ENCODE data around the gene GPR25. TPM values are rescaled to one million over a fixed set of nuclear protein-coding genes. Genes with fewer than 3 reads are reported as not detected.

GPR25 gene
- total RNA-seq, 1 experiment from 2014 or later, result not detected

Other genes starting within 250 kb of the GPR25 start
- 16.0 TPM for gene DDX59, start 203.1 kb upstream of the GPR25 start, total RNA-seq (2021; ENCODE audit: unreplicated experiment)
- 25.0 TPM for gene CAMSAP2, start 134.1 kb upstream of the GPR25 start, total RNA-seq (2021; ENCODE audit: unreplicated experiment)
- gene INAVA, start 21.9 kb downstream of the GPR25 start, total RNA-seq (2021; ENCODE audit: unreplicated experiment), result 18.8 TPM
- gene KIF21B, start 150.7 kb downstream of the GPR25 start, total RNA-seq (2021; ENCODE audit: unreplicated experiment), result 6.1 TPM
- not detected for gene CACNA1S, start 239.4 kb downstream of the GPR25 start, total RNA-seq (2021; ENCODE audit: unreplicated experiment)

Measured in HCT116 (cell line).